Thoracic aorta (tissue), 2 donors: Measurements from ENCODE around the gene SLC17A5. TPM values are rescaled to one million over a fixed set of nuclear protein-coding genes. Genes with fewer than 3 reads are reported as not detected.
A peak's percentile ranks its signal among the peaks of the same experiment; 100 is the strongest.

Source experiments
- ATAC-seq: fragments of 150-250 bp; one replicate; pipeline ENCODE4 v1.8.0; 2017; ENCODE audit warnings: low read depth; ENCODE audit not compliant: insufficient number of reproducible peaks, low FRiP score
- DNase-seq: peaks from one replicate; pipeline ENCODE4 v3.0.0-alpha.2; 2020; ENCODE audit warnings: low spot score
- H3K27ac ChIP-seq, 2 donors: fragments of 200-600 bp; sonication (generic); 1 replicate in 1 of 2; 2 replicates in 1 of 2; pipeline ENCODE4 v1.5.1; 2016; ENCODE audit warnings: mild to moderate bottlenecking in 2 of 2, moderate library complexity in 2 of 2
- H3K27me3 ChIP-seq: fragments of 200-600 bp; sonication (generic); replicated peaks from 2 replicates; pipeline ENCODE4 v1.6.0; 2016; ENCODE audit warnings: mild to moderate bottlenecking; ENCODE audit not compliant: insufficient read depth
- H3K36me3 ChIP-seq: fragments of 200-600 bp; sonication (generic); one replicate; pipeline ENCODE4 v1.5.1; 2016
- H3K4me1 ChIP-seq, 2 donors: fragments of 200-600 bp; sonication (generic); 1 replicate in 1 of 2; 2 replicates in 1 of 2; pipeline versions ENCODE4 v1.5.1 to v1.6.0; 2016; ENCODE audit warnings: low read depth in 2 of 2, mild to moderate bottlenecking in 1 of 2; ENCODE audit not compliant: control insufficient read depth in 1 of 2
- H3K4me3 ChIP-seq: fragments of 200-600 bp; sonication (generic); 2 replicates; pipeline ENCODE4 v1.5.1; 2016; ENCODE audit warnings: mild to moderate bottlenecking
- H3K9me3 ChIP-seq: fragments of 200-600 bp; sonication (generic); 2 replicates; pipeline ENCODE4 v1.5.1; 2016
- CTCF ChIP-seq: fragments of 200-600 bp; sonication (generic); IDR thresholded peaks from one replicate; pipeline ENCODE4 v1.5.1; 2019; ENCODE audit warnings: antibody characterized with exemption
- total RNA-seq, 2 donors: library from RNA; depleted of rRNA; stranded (reverse); fragments of >200 nt; gene quantifications; one replicate each; pipeline versions ENCODE4 v1.1.0 to v1.2.3, GENCODE V29; 2016

The SLC17A5 gene
- 10 to 100 TPM; 24.1 to 36.8 TPM for total RNA-seq

- Histone ChIP-seq H3K4me3 (peak within 1 kb of the TSS; percentile 100), H3K4me1 (peaks cover 8 to 10% of the 10 kb centered on the region in 2 donors), H3K36me3 (no peaks in the 10 kb centered on the region), H3K27me3 (no peaks in the 10 kb centered on the region), H3K27ac (peak within 1 kb of the TSS; percentile 95), H3K9me3 (no peaks in the 10 kb centered on the region)
- no peak for TF ChIP-seq CTCF
- DNase-seq (peak; percentile 79), ATAC-seq (peak; percentile 99)
These were observed at the start of gene SLC17A5 for GRCh38 chr6:73653571-73654424. SLC17A5 (minus strand) TSS chr6:73653992; CDS start chr6:73653886, 106 bp downstream.

- Histone ChIP-seq H3K27ac (no peak overlapping the region), H3K4me1 (no peaks in the 10 kb centered on the region), H3K27me3 (no peaks in the 10 kb centered on the region), H3K4me3 (no peak overlapping the region), H3K9me3 (no peaks in the 10 kb centered on the region), H3K36me3 (peaks cover 4% of the 10 kb centered on the region)
- no peak for DNase-seq
- ATAC-seq: no peak
- TF ChIP-seq CTCF: no peak
These were observed 49.7 kb upstream of the SLC17A5 start for GRCh38 chr6:73703466-73703865.

GRCh38 chr6:73702444-73702843, 48.7 kb upstream of the SLC17A5 start:
- H3K4me3 ChIP-seq: no peak overlapping the region
- no peak overlapping the region for H3K27ac ChIP-seq
- H3K36me3 ChIP-seq: peaks cover 4% of the 10 kb centered on the region
- H3K4me1 ChIP-seq: peaks cover 0 to 5% of the 10 kb centered on the region in 2 donors
- ATAC-seq (no peak), DNase-seq (no peak)
- no peak for TF ChIP-seq CTCF
- H3K9me3 ChIP-seq: no peaks in the 10 kb centered on the region
- H3K27me3 ChIP-seq: no peaks in the 10 kb centered on the region

- Histone ChIP-seq H3K9me3 (no peaks in the 10 kb centered on the region), H3K27me3 (no peaks in the 10 kb centered on the region), H3K36me3 (peaks cover 4% of the 10 kb centered on the region), H3K27ac (no peak overlapping the region), H3K4me1 (peaks cover 0 to 24% of the 10 kb centered on the region in 2 donors), H3K4me3 (no peak overlapping the region)
- DNase-seq: no peak
- no peak for ATAC-seq
- no peak for TF ChIP-seq CTCF
These were observed 46.1 kb upstream of the SLC17A5 start for GRCh38 chr6:73699676-73700459.

- Histone ChIP-seq H3K4me3 (peak overlapping the region; percentile 72), H3K36me3 (no peaks in the 10 kb centered on the region), H3K27ac (no peak overlapping the region), H3K27me3 (no peaks in the 10 kb centered on the region), H3K9me3 (no peaks in the 10 kb centered on the region), H3K4me1 (peaks cover 0 to 29% of the 10 kb centered on the region in 2 donors)
- no peak for DNase-seq
- ATAC-seq: no peak
- no peak for TF ChIP-seq CTCF
These were observed 43.3 kb upstream of the SLC17A5 start for GRCh38 chr6:73696966-73697655.
